COLO668 (cell line): Measurements from ENCODE around the gene CLCN7.

Experiments used
- DNase-seq: peaks from one replicate; lab custom pipeline; 2025; ENCODE audit not compliant: unreplicated experiment; lab: John Stamatoyannopoulos, UW

Gene CLCN7

DNA sequence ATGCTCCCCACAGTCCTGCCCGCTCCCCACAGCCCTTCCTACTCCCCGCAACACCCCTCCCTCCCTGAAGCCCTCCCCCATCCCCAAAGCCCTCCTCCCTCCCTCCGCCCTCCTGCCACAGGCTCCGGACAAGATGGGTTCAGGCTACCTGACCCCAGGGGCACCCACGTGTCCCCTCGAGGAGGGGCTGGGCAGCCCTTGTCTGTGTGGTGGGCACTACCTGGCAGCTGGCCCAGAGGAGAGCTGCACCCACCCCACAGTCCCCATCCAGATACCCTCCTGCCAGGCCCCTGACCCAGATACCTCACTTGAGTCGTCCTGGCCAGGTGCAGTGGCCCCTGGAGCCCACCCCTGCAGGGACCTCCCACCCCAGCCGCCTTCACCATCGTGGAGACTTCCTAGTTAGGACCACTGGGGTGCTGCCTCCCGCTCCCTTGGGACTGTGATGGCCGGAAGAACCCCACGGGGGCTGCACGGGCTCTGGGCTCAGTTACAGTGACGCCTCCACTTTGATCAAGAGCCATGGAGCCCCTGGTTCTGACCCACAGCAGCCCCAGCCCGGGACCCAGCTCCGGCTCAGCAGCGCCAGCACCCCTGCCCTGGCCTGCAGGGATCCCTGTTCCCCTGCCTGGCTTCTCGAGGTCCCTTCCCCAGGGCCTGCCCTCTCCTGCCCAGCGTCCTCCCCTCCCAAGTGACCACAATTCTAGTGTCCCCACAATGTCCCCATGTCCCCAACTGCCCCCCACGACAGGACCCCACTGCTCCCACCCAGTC, 43.1 kb downstream of the CLCN7 start:
- DNase-seq: no peak

DNA sequence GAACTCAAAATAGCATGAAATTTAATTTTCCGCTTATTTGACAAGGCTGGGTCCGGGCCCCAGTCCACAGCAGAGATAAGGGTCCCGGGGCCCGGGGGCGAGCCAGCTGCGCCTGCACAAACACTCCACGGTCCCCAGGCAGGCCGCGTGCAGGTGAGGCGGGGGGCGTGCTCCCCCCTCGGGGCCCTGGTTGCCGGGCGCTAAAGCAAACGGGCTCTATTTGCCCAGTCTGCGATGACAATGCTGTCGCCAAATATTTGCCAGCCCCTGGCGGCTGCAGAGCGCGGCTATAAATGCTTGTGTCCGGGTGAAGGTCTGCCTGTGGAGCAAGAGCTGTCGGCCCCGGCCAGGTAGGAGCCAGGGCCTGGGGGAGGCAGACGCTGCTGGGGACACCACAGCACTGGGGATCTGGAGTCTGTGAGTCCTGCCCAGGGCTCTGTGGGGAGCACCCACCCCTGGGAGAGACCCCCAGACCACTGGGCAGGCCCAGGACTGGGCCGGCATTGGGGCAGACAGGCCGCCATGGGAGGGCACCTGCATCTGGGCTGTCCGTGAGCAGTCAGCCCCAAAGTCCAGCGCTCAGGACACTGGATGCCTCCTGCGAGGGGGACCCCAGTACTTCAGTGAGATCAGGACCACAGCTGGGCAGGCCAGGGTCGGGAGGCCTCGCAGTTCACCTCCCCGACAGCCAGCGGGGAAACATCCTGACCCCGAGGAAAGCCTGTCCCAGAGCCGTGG, 43.9 kb downstream of the CLCN7 start, which contains the start of gene PERCC1:
PERCC1 (plus strand) TSS at position 320 of the 738 bp plus-strand sequence. CDS start 1,516 bp downstream, outside the sequence.
- DNase-seq: peak; percentile 92

DNA sequence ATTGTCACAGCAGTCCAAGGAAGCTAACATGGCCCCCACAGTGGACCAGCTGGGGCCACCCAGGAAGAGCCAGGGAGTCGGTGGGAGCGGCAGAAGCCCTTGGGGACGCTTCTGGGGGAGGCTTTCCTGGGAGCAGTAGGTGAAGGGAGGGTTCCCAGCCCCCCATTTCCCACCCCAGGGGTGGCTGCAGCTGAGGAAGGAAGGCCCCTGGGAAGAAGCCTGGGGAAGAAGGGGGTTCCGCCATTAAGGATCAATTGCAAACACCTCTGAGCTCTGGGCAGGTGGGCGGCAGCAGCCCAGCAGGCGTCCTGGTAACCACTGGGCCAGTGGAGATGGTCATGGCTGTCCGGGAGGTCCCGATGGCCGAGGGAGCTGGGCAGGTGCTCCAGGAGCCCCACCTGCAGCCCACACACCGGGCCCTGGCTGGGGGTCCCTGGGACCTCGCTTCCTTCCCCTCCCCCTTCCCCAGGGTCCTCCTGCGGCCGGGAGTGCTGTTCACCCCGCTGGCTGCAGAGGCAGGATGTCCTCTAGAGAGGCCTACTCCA, 44.5 kb downstream of the CLCN7 start:
- DNase-seq: no peak

DNA sequence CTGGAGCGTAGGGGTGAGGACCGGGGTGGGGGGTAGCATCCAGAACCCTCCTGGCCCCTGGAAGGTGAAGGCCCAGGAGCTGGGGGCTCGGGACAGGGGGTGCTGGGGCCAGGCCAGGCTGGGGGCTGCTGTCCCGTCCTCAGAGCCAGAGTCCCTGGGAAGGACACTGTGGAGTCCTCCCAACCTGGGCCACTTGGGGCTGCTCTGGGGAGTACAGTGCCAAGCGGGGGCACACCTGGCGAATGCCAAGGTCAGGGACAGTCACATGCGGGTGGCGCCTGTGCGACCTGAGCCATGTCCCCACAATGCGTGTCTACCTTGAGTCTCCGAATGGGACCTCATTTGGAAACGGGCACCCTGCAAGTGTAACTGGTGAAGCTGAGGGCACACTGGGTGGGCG, 45.2 kb downstream of the CLCN7 start:
- DNase-seq: no peak

DNA sequence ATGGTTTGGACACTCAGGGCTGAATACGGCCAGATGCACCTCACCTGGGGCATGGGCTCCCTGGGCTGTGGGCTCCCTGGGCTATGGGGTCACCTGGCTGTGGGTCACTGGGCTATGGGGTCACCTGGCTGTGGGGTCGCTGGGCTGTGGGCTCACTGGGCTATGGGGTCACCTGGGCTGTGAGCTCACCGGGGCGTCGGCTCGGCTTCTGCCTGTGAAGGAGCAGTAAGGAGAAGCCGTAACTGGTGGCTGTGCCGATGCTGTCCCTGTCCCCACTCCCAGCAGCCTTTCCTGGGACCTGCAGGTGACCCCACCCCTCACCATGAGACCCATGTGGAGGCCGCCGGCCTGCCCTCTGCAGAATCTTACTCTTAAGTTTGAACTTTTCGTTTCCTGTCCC, 45.8 kb downstream of the CLCN7 start:
- peak; percentile 20 for DNase-seq

DNA sequence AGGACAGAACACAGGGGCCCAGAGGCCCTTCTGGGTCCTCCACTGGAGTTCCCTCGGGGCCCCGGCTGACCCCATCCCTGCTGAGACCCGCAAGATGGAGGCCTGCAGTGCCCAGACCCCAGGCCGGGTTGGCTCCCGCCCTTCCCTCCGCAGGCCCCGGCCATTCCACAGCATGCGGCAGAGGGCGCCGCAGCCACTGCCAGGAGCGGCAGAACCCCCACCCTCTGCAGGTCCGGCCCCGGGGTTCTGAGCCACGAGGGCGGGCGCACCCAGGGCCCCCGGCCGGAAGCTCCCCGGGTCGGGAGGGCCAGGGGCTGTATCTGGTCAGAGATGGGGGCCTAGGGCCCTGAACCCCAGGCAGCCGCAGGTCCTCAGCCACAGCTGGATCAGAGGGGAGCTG, 46.3 kb downstream of the CLCN7 start:
- DNase-seq: no peak

DNA sequence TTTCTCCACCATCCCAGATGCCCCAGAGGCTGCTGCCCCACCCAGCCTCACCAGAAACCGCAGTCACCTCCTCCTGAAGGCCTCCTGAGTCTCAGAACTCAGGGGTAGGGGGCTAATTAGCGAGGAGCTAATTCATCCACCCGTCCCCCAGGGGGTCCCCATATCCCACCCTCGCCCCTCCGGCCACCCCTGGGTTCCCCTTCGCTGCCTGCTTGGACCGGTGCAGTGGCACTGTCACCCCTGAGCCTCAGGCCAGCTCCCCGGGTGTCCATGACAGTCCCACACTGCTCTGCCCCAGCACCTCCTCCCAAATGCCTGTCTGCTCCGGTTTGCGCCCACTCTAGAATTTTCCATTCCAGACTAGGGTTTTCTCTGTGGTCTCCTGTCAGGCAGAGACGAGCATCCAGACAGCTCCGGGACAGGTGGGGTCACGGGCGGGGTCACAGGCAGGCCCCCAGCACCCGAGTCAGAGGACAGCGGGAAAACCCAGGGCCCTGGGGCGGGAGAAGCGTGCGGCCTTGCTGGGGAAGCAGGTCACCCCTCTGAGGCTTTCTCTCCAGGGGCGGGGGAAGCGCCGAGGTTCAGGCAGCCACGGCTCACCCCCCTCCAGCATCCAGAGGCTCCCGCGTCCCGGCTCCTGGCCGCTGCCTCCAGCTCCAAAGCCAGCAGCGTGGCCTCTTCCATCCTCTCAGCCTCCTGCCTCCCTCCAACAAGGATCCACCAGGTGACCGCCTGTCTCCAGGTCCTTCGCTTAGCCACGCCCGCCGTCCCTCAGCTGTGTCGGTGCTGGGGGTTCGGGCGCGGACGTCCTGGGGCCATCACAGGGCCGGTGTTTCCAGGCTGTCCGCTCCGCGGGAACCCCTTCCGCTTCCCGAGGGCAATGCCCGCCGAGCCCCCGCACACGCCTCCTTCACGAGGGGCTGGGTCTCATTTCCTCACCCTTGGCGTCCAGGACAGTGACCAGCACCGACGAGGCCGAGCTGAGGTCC, 47.1 kb downstream of the CLCN7 start:
- peak; percentile 26 for DNase-seq

DNA sequence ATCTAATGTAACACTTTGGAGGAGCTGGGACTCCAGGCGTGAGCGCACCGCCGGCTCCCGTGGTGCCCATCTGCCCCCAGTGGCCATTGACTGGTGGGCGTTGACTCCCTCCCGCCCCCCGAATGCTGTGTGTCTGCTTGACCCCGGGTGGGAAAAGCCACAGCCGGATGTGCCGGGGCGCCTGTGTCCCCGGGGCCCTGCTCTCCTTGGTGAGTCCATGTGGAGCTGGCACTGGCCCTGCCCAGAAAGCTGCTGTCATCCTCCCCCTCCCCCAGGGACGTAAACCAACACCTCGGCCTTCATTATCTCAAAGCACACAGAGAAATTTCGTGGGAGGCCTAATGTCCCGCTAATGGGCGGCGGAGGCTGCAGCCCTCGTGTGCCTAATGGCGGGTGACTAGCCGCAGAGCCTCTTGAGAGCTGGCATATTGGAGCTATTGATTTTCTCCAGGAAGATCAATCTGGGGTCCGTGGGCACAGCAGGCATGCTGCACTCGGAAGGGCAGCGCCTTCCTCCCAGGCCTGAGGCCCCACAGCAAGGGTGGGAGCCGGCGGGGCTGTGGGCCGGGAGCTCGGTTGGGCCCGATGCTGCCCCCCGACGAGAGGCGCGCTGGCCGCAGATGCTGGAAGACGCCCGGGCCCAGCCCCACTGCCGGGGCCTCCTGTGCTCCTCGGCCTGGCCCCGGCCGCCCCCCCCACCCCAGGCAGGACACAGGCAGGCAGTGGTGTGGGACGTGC, 47.9 kb downstream of the CLCN7 start:
- DNase-seq: peak; percentile 89

DNA sequence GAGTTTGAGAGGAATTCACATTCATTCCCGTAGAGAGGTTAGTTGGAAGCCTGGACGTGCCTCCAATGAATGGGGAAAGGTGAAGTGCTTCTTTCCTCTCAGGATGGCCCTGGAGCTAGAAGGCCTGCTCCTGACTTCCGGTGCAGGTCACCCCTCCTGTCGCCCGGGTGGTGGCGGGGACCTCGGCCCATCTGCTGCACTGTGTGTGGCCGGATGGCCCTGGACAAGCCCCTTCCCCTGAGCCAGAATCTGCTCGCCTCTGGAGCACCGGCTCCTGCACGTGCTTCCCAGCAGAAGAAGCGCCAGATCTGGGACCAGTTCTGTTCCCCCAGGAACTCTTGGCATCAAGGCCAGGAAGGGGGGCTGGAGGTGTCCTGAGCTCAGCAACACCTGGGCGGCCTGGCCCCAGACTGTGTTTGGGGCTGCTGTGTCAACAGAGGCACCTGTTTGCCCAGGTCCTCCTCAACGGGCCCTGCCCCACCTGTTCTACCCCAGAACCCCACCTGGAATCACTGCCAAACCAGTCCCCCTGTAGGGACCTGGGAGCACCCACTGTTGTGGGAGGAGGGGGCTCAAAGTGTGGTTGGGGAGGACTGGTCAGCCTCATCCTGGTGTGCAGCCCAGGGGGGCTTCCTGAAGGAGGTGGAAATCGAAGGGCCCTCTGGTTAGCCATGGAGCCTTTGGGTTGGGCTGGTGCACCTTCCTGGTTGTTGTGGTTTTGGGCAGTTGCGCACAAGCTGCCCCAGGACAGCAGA, 49.0 kb downstream of the CLCN7 start:
- DNase-seq: peak; percentile 76

DNA sequence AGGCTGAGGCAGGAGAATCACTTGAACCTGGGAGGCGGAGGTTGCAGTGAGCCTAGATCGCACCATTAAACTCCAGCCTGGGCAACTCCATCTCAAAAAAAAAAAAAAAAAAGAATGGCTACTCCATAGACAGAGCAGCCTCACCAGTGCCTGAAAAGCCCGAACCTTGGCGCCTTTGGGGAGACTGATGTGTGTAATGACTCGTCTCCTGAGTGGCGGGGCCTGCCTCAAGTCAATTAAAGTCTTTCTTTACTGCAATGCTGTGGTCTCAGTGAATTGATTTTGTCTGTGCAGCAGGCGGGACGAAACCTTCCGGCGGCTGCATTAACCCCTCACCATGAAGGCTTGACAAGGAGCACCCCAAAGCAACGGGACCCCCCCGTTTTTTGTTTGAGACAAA, 50.8 kb downstream of the CLCN7 start:
- no peak for DNase-seq

DNA sequence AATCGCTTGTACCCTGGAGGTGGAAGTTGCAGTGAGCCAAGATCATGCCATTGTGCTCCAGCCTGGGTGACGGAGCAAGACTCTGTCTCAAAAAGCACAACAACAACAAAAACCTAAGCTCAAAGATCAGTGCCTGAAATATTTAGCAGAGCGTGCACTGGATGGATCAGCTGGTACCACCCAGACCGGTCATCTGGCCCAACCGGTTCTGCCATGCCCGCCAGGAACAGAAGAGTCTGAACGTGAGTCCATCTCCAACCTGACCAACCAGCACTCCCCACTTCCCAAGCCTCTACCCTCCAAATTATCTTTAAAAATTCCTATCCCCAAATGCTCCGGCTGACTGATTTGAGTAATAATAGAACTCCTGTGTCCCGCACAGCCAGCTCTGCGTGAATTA, 52.8 kb downstream of the CLCN7 start:
- DNase-seq: no peak

DNA sequence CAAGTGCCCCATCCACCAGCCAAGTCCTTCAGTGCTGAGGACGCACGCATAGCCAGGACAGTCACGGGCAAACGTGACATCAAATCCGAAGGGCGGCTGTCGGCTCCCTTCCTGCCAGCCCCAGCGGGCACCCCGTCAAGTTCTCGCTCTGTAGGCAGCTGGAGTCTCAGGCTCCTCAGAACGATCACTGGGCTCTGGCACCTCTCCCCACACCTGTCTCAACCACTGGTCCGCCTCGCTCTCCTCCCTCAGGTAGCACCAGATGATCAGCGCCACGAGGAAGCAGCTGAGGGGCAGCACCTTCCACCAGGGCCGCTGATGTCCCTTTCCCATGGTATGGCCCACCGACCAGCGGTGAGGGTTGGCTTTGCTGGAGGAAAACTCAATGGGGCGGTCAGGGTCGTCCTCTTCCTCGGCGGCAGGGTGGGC, 54.7 kb downstream of the CLCN7 start:
- DNase-seq: no peak

DNA sequence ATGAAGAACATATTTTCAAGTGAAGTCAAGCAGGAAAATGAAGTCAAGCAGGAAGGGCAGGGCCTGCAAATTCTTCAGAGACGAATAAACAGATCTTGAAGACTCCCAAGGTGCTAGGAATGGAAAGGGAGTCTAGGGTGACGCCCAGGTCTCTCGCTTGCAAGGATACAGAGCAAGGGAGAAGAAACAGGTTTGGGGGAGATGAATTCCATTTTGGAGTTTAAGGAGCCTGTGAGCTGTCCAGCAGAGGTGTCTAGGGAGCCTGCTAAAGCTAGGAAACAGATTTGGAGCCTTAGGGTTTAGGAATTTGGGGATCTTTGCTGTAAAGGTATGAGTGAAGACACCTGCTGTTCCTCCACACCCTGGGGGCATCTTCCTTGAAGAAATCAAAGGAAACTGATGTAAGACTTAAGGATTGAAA, 58.3 kb downstream of the CLCN7 start:
- DNase-seq: no peak

DNA sequence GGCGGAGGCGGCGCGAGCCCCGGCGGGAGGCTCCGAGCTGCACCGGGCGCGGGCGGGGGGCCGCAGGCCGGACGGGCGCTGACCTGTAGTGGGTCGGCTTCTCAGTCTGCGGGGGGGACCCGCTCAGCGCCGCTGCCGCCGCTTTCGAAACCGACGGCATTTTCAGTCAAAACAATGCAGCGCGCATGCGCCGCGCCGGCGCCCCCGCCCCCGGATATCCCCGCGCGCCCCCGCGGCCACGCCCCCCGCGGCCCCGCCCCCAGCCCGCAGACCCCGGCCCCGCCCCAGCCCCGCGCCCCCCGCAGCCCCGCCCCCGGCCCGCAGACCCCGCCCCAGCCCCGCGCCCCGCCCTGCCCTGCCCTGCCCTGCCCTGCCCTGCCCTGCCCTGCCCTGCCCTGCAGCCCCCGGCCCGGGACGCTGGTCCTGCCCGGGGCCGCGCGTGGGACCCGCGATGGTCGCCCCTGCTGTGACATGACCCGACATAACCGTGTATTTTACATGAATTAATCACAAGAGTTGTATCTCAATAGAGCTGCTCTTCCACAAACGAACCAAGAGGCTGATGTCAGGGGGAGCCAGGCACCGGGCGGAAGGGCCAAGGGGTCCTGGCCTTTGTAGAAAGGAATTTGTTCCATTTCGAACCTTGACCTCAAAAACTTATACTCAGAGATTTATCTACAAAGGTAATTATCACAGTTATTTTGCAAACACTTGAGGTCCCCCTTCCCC, 60.1 kb downstream of the CLCN7 start, which contains the start of gene UNKL:
UNKL (minus strand) TSS at position 173 of the 729 bp plus-strand sequence; CDS start at position 160, 13 bp downstream.
- peak; percentile 56 for DNase-seq

DNA sequence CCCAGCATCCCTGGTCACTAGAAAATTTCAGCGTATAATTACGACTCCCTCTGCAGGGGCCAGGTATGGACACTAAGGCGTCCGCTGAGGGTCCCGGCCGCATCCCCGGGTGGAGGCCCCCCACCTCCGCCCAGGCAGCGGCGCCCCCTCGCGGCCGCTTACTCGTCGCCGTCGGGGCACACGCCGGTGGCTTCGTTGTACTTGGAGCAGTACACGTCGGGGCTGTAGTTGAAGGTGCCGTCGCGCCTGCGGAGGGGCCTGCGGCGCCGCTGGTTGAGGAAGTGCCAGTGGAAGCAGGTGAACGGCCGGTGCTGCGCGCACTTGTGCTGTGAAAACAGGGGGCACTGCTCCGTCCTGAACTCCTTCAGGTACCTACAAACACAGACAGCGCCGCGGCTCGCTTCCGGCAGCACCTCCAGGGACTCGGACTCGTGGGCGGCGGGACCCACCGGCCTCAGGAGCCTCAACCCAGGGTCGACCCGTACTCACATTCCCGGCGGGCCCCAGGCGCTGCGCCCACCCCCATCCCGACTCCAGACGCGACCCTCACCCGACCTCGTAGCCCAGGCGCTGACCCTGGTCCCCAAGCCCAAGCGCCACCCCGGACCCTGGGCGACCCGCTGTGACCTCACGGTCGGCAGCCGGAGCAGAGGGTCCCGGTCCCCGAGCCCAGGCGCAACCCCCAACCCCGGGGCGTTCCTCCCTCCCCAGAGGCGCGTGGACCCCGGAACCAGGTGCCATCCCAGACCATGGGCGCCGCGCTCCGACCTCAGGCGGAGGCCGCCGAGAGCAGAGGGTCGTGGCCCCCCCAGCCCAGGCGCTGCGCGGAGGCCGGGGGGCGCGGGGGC, 60.9 kb downstream of the CLCN7 start:
- peak; percentile 75 for DNase-seq

DNA sequence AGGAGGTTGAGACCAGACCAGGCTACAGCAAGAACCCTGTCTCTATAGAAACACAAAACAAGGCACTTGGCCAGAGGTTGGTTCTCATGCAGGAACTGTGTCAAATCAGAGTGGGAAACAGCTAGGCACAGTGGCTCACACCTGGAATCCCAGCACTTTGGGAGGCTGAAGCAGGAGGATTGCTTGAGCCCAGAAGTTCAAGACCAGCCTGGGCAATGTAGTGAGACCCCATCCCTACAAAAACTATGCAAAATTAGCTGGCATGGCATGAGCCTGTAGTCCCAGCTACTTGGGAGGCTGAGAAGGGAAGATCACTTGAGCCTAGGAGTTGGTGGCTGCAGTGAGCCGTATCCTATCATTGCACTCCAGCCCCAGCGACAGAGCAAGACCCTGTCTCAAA, 62.0 kb downstream of the CLCN7 start:
- DNase-seq: no peak

DNA sequence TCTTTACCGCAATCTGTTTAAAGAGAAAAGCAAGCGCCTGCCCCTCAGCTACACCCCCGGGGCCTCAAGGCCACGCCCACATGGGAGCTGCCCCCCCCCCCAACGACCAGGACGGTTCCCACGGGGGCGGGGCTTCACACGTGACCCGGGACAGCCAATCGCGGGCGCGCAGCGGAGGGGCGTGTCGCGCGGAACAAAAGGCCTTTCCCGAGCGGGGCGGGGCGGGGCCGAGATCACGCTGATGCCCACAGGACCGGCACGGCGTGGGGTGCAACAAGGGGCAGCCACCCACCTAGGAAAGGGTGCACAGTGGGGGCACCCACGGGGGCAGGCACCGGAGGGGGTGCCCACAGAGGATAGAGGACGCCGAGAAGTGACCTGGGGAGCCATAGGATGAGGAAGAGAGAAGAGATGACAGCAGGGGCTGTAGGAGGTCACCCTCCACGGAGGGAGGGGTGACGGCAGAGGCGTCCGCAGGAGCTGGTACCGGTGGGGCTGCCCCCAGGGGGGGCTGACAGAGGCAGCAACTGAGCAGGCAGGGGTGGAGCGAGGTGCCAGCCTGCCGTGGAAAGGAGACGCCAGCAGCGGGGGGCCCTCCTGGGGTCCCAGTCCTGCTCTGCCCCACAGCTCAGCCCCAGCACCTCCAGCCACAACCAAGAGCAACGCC, 66.5 kb downstream of the CLCN7 start:
- DNase-seq: peak; percentile 91
